Chondrocyte (in vitro differentiated cells): ENCODE data around the gene RIN1. TPM values are rescaled to one million over a fixed set of nuclear protein-coding genes. Genes with fewer than 3 reads are reported as not detected.

Experiments
- DNase-seq: peaks from one replicate; pipeline ENCODE4 v3.0.0; 2021; ENCODE audit warnings: mixed read lengths, low spot score
- H3K27ac Mint-ChIP-seq: one replicate; pipeline ENCODE4 v1.8.0; 2021; ENCODE audit warnings: mild to moderate bottlenecking, moderate library complexity, mixed read lengths; ENCODE audit not compliant: unreplicated experiment
- H3K27me3 Mint-ChIP-seq: 2 replicates; pipeline ENCODE4 v1.8.0; 2021; ENCODE audit warnings: low read depth, mixed read lengths
- H3K36me3 Mint-ChIP-seq: 2 replicates; pipeline ENCODE4 v1.8.0; 2021; ENCODE audit warnings: low read depth, mixed read lengths
- H3K4me1 Mint-ChIP-seq: 2 replicates; pipeline ENCODE4 v1.8.0; 2021; ENCODE audit warnings: low read depth, mild to moderate bottlenecking, mixed read lengths
- H3K4me3 Mint-ChIP-seq: one replicate; pipeline ENCODE4 v1.8.0; 2021; ENCODE audit warnings: mild to moderate bottlenecking, moderate library complexity, mixed read lengths; ENCODE audit not compliant: unreplicated experiment
- H3K9me3 Mint-ChIP-seq: 2 replicates; pipeline ENCODE4 v1.8.0; 2021; ENCODE audit warnings: low read depth, mixed read lengths
- CTCF ChIP-seq: fragments of 200-600 bp; sonication (generic); IDR thresholded peaks from 2 replicates; pipeline ENCODE4 v1.5.0; 2021; ENCODE audit warnings: antibody characterized with exemption, mild to moderate bottlenecking, moderate library complexity
- total RNA-seq: library from RNA; stranded (reverse); gene quantifications from 3 replicates; pipeline ENCODE4 v1.2.1, GENCODE V29; 2021

The RIN1 gene
- total RNA-seq, 1 donor from 2014 or later = 7.1 TPM

- no peaks in the 10 kb centered on the region for H3K27me3 Mint-ChIP-seq
- H3K36me3 Mint-ChIP-seq = no peaks in the 10 kb centered on the region
- H3K9me3 Mint-ChIP-seq = no peaks in the 10 kb centered on the region
- H3K4me3 Mint-ChIP-seq = no peak overlapping the region
- TF ChIP-seq CTCF = no peak
- H3K4me1 Mint-ChIP-seq = peaks cover 49% of the 10 kb centered on the region
- H3K27ac Mint-ChIP-seq = peak overlapping the region; percentile 32
- DNase-seq = no peak
Measured at GRCh38 chr11:66285250-66285947, 50.8 kb downstream of the RIN1 start.

- Mint-ChIP-seq H3K4me1 (peaks cover 41% of the 10 kb centered on the region), H3K4me3 (no peak overlapping the region), H3K9me3 (no peaks in the 10 kb centered on the region), H3K36me3 (no peaks in the 10 kb centered on the region), H3K27me3 (no peaks in the 10 kb centered on the region), H3K27ac (peak overlapping the region; percentile 22)
- no peak for DNase-seq
- TF ChIP-seq CTCF = no peak
Measured at GRCh38 chr11:66284526-66285078, 51.6 kb downstream of the RIN1 start.

- H3K4me3 Mint-ChIP-seq = no peak overlapping the region
- no peak for DNase-seq
- peak; percentile 21 for TF ChIP-seq CTCF
- H3K27me3 Mint-ChIP-seq = no peaks in the 10 kb centered on the region
- H3K27ac Mint-ChIP-seq = peak overlapping the region; percentile 22
- no peaks in the 10 kb centered on the region for H3K9me3 Mint-ChIP-seq
- no peaks in the 10 kb centered on the region for H3K36me3 Mint-ChIP-seq
- H3K4me1 Mint-ChIP-seq = peaks cover 43% of the 10 kb centered on the region
Measured at GRCh38 chr11:66283461-66284105, 52.7 kb downstream of the RIN1 start.

GRCh38 chr11:66282468-66283455 lies 53.5 kb downstream of the RIN1 start:
- Mint-ChIP-seq H3K27ac (peak overlapping the region; percentile 54), H3K9me3 (no peaks in the 10 kb centered on the region), H3K4me1 (peaks cover 36% of the 10 kb centered on the region), H3K36me3 (no peaks in the 10 kb centered on the region), H3K27me3 (no peaks in the 10 kb centered on the region), H3K4me3 (no peak overlapping the region)
- DNase-seq = peak; percentile 99
- peak; percentile 94 for TF ChIP-seq CTCF

Other genes starting within 250 kb of the RIN1 start
- 44.3 to 50.8 TPM (median 47.8 TPM) in 3 replicates for gene KLC2, start 78.7 kb downstream of the RIN1 start, total RNA-seq
- gene RAB1B, start 67.8 kb downstream of the RIN1 start, total RNA-seq = 124 to 125 TPM (median 124 TPM) in 3 replicates
- 2.5 to 2.8 TPM (median 2.8 TPM) in 3 replicates for gene CNIH2, start 58.3 kb downstream of the RIN1 start, total RNA-seq
- gene YIF1A, start 47.3 kb downstream of the RIN1 start, total RNA-seq = 180 to 193 TPM (median 187 TPM) in 3 replicates
- 2.0 to 4.7 TPM (median 4.3 TPM) in 3 replicates for gene TMEM151A, start 44.5 kb downstream of the RIN1 start, total RNA-seq
- gene CD248, start 19.4 kb downstream of the RIN1 start, total RNA-seq = 44.5 to 113 TPM (median 109 TPM) in 3 replicates
- gene BRMS1, start 8.7 kb upstream of the RIN1 start, total RNA-seq = 22.4 to 23.6 TPM (median 23.3 TPM) in 3 replicates
- 18.2 to 30.4 TPM (median 21.1 TPM) in 3 replicates for gene B4GAT1, start 11.2 kb upstream of the RIN1 start, total RNA-seq
- 2.6 to 8.9 TPM (median 7.9 TPM) in 3 replicates for gene SLC29A2, start 35.3 kb upstream of the RIN1 start, total RNA-seq
- 0.60 to 1.7 TPM (median 1.2 TPM) in 3 replicates for gene NPAS4, start 84.6 kb upstream of the RIN1 start, total RNA-seq
- gene MRPL11, start 102.4 kb upstream of the RIN1 start, total RNA-seq = 30.9 to 45.6 TPM (median 35.9 TPM) in 3 replicates
- gene PELI3, start 130.5 kb upstream of the RIN1 start, total RNA-seq = 9.1 to 10.5 TPM (median 10.0 TPM) in 3 replicates
- gene DPP3, start 144.0 kb upstream of the RIN1 start, total RNA-seq = 43.2 to 54.7 TPM (median 44.4 TPM) in 3 replicates
- gene BBS1, start 174.2 kb upstream of the RIN1 start, total RNA-seq = 18.1 to 40.6 TPM (median 20.6 TPM) in 3 replicates
- gene ZDHHC24, start 209.6 kb upstream of the RIN1 start, total RNA-seq = 13.5 to 16.2 TPM (median 13.8 TPM) in 3 replicates
- 0.07 TPM in 1 of 3 replicates, not detected in the others for gene ACTN3, start 210.5 kb upstream of the RIN1 start, total RNA-seq
- gene CTSF, start 232.2 kb upstream of the RIN1 start, total RNA-seq = not detected in 3 replicates